Measurements from ENCODE around the gene CUBN. TPM values are rescaled to one million over a fixed set of nuclear protein-coding genes. Genes with fewer than 3 reads are reported as not detected.

Gene CUBN
- total and polyA plus RNA-seq, 9 of the 15 experiments (the other 6 are each of a cell fraction or from before 2014, with no cell fraction given), result 0.04 to 0.33 (median 0.09) TPM

DNA sequence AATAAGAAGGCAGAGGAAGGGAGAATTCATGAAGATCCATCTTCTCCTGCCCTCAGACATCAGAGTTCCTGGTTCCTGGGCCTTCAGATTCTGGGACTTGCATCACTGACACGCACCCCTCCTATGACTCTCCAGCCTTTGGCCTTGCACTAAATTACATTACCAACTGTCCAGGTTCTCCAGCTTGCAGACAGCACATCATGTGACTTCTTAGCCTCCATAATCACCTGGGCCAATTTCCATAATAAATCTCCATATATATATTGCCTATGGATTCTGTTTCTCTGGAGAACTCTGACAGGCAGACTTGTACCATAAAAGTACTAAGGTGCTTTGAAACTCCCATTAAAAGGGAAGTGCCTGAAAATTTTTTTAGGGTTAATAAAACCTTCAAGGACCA is 335.6 kb downstream of the CUBN start (continued):
- TF ChIP-seq ZFP36 (IDR thresholded peaks at IDR 0.05; ENCODE audit: low read depth, low read length, partially characterized antibody), result no peak
- no peak for TF ChIP-seq MCM3 (IDR thresholded peaks at IDR 0.05)
- no peak for TF ChIP-seq MAZ (CRISPR knock-in tag; conservative IDR thresholded peaks at IDR 0.05 in 1 of 2, IDR thresholded peaks at IDR 0.05 in 1 of 2)

DNA sequence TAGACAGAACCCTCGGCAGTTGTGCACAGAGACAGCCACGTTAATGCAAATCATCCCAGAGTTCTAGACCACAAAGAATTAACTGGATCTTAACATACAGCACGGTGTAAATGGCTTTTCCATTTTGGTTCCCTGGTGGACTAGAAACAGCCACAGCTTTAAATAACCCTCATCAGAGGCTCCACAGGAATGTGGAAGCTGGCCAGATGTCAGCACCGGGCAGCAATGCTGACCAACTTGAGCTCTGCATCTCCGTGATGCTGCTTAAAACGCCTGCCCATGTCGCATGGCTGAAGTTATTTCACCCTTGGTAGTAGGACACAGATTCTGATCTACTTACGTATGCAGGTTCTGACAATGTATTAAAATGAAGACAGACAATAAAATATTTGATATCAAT is 336.9 kb downstream of the CUBN start:
- Histone ChIP-seq H3K4me3 (no peak overlapping the region), H3K4me1 (replicated peaks in 1 of 2; ENCODE audit: control insufficient read depth in 2 of 2, insufficient read depth in 2 of 2, low read length in 2 of 2) (no peaks in the 10 kb centered on the region), H4K20me1 (replicated peaks; ENCODE audit: control insufficient read depth, insufficient read depth, low read length) (no peaks in the 10 kb centered on the region), H3K9me3 (replicated peaks; ENCODE audit: control insufficient read depth, insufficient read depth, low read depth, low read length) (no peaks in the 10 kb centered on the region), H2AFZ (ENCODE audit: low read depth, low read length) (no peak overlapping the region), H3K9me1 (ENCODE audit: control insufficient read depth, insufficient read depth, low read length) (no peaks in the 10 kb centered on the region), H3K9ac (ENCODE audit: insufficient read depth in 1 of 2, low read depth in 2 of 2, low read length in 2 of 2) (no peak overlapping the region), H3K4me2 (ENCODE audit: insufficient read depth, low read length) (no peak overlapping the region), H3K27me3 (ENCODE audit: control insufficient read depth in 2 of 2, insufficient read depth in 2 of 2, low read length in 2 of 2) (no peaks in the 10 kb centered on the region), H3K79me2 (ENCODE audit: control insufficient read depth, insufficient read depth, low read length) (no peaks in the 10 kb centered on the region), H3K36me3 (ENCODE audit: control insufficient read depth, insufficient read depth, low read length) (no peaks in the 10 kb centered on the region), H3K27ac (ENCODE audit: extremely low read depth, low read depth, low read length) (no peak overlapping the region)
- POLR2A ChIA-PET, result no interaction called here
- ATAC-seq (no peak), DNase-seq (ENCODE audit: extremely low read depth in 1 of 4, low spot score in 3 of 4) (no peak), FAIRE-seq (no peak)
- intact Hi-C loops (cut with micrococcal nuclease), result no loop called here
- CTCF ChIA-PET (ENCODE audit: low intra/inter-chr PET ratio), result no interaction called here
- no TSS peak for BruUV-seq (replicated peaks)
- 58% methylated on average over 8 of the region's 8 CpGs for WGBS (ENCODE audit: insufficient coverage, low coverage, missing lambda C conversion rate)
- no peak for TF ChIP-seq MAZ (CRISPR knock-in tag; conservative IDR thresholded peaks at IDR 0.05 in 1 of 2, IDR thresholded peaks at IDR 0.05 in 1 of 2)
- in situ Hi-C loops (cut with MboI), result loop anchor here (25.0 kb wide), 1 partner anchor 1355 kb away; no protein-coding TSS in a partner anchor

DNA sequence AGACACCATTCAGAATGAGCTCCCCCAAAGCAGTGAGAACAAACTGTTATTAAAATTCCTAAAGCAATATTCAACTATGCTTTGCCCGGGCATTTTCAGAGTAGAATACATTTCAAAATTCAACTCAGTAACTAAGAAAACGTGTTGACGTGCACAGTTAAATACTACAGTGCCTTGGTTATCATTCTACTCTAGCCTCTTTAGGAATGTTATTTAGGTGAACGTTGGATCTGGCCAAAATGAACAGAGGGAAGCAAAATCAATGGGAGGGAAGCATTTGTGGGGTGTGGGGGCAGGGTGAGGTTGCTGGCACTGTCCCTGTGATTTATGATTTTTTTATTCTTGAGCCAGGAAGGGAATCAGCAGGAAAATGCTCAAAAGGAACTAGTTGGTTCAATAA is 339.8 kb downstream of the CUBN start:
- CTCF ChIA-PET (ENCODE audit: low intra/inter-chr PET ratio), result no interaction called here
- no peaks in the 10 kb centered on the region for H4K20me1 ChIP-seq (replicated peaks; ENCODE audit: control insufficient read depth, insufficient read depth, low read length)
- WGBS (ENCODE audit: insufficient coverage, low coverage, missing lambda C conversion rate), result 45% methylated on average over 4 of the region's 4 CpGs
- no peak for DNase-seq (ENCODE audit: extremely low read depth in 1 of 4, low spot score in 3 of 4)
- in situ Hi-C loops (cut with MboI), result loop anchor here (25.0 kb wide), 1 partner anchor 1352 kb away; no protein-coding TSS in a partner anchor
- H3K9me3 ChIP-seq (replicated peaks; ENCODE audit: control insufficient read depth, insufficient read depth, low read depth, low read length), result no peaks in the 10 kb centered on the region
- no peak for FAIRE-seq
- no peaks in the 10 kb centered on the region for H3K79me2 ChIP-seq (ENCODE audit: control insufficient read depth, insufficient read depth, low read length)
- POLR2A ChIA-PET, result no interaction called here
- intact Hi-C loops (cut with micrococcal nuclease), result no loop called here
- no peak for ATAC-seq
- TF ChIP-seq STAG1 (CRISPR knock-in tag; IDR thresholded peaks at IDR 0.05; ENCODE audit: borderline replicate concordance), result no peak
- TF ChIP-seq ZNF436 (CRISPR knock-in tag; IDR thresholded peaks at IDR 0.05), result no peak
- no peak for TF ChIP-seq FOS (IDR thresholded peaks at IDR 0.05; ENCODE audit: extremely low read depth, insufficient read length)
- TF ChIP-seq CREB3L1 (IDR thresholded peaks at IDR 0.05; ENCODE audit: borderline replicate concordance, low read depth), result no peak
- no peak overlapping the region for H3K27ac ChIP-seq (ENCODE audit: extremely low read depth, low read depth, low read length)
- H3K36me3 ChIP-seq (ENCODE audit: control insufficient read depth, insufficient read depth, low read length), result no peaks in the 10 kb centered on the region
- H3K4me3 ChIP-seq, result no peak overlapping the region
- H2AFZ ChIP-seq (ENCODE audit: low read depth, low read length), result no peak overlapping the region
- H3K4me1 ChIP-seq (replicated peaks in 1 of 2; ENCODE audit: control insufficient read depth in 2 of 2, insufficient read depth in 2 of 2, low read length in 2 of 2), result no peaks in the 10 kb centered on the region; a peak in 1 of 5 replicates
- H3K9ac ChIP-seq (ENCODE audit: insufficient read depth in 1 of 2, low read depth in 2 of 2, low read length in 2 of 2), result no peak overlapping the region
- no peaks in the 10 kb centered on the region for H3K9me1 ChIP-seq (ENCODE audit: control insufficient read depth, insufficient read depth, low read length)
- H3K4me2 ChIP-seq (ENCODE audit: insufficient read depth, low read length), result no peak overlapping the region
- no TSS peak for BruUV-seq (replicated peaks)
- H3K27me3 ChIP-seq (ENCODE audit: control insufficient read depth in 2 of 2, insufficient read depth in 2 of 2, low read length in 2 of 2), result no peaks in the 10 kb centered on the region

Data from K562 (cell line).